NCI-H146 treated with DMSO at 0.1 percent for 48 hours (cell line): ENCODE results near the gene SETD9.

Experiments used
- DNase-seq: peaks from one replicate; lab custom pipeline; 2025; ENCODE audit not compliant: unreplicated experiment; lab: John Stamatoyannopoulos, UW

Gene SETD9

DNA sequence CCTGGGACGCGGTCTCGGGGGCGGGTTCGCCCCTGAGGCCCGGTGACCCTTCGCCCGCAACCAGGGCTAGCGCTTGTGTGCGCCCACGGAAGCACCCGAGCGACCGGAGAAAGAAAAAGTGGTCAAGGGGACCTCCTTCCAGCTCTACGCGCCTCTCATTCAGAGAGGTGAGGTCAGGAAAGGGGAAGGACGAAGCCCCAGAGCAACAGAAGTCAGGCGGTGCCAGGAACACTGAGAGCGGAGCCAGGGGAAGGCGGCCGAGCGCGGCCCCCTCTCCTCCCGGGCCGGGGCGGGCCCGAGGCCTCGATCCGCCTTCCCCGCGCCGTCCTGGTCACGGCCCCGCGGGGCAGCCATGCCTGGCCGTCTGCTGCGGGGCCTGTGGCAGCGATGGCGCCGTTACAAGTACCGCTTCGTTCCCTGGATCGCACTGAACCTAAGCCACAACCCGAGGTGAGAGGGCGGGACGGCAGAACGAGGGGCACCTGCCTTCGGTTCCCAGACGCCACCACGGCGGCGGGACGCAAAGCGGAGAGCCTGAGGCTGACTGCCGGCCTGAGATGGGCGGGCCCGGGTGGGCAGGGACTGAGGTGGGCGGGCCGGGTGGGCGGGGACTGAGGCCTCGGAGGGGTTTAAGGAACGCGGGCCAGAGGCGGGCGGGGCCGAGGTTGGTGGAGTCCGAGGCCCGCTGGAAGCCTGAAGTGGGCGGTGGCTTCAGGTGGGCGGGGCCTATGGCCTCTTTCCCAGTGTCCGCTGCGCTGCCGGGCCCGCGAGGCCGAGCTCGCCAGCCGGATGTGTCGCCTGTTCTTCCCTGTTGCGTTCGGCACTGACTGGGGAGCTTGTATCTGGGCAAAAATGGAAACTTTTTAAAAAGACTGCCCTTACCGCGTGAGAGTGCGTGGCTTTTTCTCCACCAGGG lies at the start of gene SETD9:
SETD9 (plus strand) TSS at position 303 of the 916 bp plus-strand sequence; CDS start at position 353, 50 bp downstream.
- peak; percentile 94 for DNase-seq

DNA sequence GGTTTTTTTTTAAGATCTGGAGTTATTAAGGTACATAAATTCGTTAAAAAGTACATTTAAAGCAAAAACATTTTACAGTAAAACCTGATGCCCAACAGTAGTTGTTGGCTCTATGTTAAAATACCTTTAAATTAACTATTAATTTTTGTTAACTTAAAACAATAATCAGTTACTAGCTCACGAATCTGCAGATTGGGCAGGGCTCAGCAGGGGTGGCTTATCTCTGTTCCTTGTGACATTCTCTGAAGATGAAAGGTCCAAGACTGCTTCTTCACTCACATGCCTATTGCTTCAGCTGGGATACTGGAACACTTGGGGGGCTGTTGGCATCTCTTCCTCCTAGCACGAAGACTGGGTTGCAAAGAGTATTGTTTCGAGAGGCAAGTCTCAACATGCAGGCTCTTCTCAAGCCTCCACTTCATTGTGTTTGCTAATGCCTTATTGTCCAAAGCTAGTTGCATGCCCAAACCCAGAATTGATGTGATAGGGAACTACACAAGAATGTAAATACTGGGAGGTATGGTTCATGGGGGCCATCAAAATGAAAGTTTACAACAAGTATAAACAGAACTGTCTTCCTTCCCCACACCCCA lies 47.4 kb upstream of the SETD9 start:
- no peak for DNase-seq

- DNase-seq, result no peak
Observed at GRCh38 chr5:56862909-56863308, 46.5 kb upstream of the SETD9 start.

- DNase-seq, result no peak
Observed at GRCh38 chr5:56871777-56872176, 37.6 kb upstream of the SETD9 start.

GRCh38 chr5:56873056-56873455 lies 36.3 kb upstream of the SETD9 start:
- DNase-seq, result no peak

DNA sequence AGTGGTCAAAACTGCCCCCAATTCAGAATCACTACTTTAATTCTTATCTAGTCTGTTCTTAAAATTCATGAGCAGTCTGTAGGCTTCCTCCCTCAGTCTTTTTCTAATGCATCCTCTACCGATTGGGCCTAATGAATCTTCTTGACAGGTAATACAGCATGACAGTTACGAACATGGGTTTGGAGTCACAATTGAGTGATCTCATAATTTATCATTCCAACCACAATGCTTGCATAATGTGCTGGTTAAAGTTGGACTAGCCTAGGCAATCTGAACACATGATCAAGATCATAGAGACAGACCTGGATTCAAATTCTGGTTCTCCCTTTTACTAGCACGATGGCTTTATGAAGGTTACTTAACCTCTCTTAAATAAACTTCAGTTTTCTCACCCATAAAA lies 33.1 kb upstream of the SETD9 start:
- no peak for DNase-seq

DNA sequence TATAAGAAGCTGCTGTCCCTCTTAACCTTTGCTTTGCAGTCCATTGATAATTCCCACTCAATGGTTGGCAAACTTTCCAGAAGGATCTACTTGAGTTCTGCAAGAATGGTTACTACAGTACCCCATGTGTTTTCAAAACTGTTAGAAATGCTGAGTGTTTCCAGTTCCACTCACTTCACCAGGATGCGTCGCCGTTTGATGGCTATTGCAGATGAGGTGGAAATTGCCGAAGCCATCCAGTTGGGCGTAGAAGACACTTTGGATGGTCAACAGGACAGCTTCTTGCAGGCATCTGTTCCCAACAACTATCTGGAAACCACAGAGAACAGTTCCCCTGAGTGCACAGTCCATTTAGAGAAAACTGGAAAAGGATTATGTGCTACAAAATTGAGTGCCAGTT lies 27.8 kb upstream of the SETD9 start:
- no peak for DNase-seq

- DNase-seq, result no peak
Observed at GRCh38 chr5:56893251-56893951, 16.0 kb upstream of the SETD9 start.

DNA sequence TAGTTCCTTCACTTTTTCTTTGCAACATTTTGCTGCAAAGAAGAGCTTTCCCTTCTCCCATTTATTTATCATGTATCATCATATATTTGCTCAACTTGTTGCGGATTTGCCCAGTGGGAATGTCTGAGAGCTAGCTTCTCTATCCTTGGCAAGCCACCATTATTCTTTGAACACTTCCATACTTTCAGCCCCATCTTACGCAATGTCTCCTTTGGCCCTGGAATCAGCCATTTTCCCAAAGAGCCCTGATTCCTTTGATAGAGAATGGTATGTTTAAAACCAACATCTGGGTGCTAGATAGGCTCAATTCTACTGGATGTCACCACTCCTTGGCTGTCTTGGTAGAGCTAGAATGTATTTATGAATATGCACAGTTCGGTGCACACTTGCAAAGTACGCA lies 12.6 kb upstream of the SETD9 start:
- DNase-seq, result no peak

GRCh38 chr5:56898213-56898612 lies 11.2 kb upstream of the SETD9 start:
- DNase-seq, result no peak

DNA sequence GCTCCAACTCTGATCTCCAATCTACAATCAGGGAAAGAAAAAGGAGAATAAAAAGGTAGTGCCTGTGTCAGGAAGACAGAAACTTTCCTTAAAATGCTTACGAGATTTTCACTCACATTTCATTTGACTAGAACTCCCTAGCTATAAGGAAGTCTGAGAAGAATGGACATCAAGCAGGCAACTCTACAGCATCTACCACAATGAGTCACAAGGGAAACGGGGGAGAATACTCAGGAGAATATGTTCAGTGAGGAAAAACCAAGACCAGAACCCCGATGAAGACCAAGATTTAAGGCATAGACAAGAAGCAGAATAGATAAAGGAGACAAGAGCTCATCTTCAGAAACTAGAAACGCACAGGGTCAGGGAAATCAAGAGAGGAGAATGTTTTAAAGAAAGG lies 9.0 kb upstream of the SETD9 start:
- no peak for DNase-seq

- DNase-seq, result peak; percentile 23
Observed at GRCh38 chr5:56900858-56901578, 8.4 kb upstream of the SETD9 start.

DNA sequence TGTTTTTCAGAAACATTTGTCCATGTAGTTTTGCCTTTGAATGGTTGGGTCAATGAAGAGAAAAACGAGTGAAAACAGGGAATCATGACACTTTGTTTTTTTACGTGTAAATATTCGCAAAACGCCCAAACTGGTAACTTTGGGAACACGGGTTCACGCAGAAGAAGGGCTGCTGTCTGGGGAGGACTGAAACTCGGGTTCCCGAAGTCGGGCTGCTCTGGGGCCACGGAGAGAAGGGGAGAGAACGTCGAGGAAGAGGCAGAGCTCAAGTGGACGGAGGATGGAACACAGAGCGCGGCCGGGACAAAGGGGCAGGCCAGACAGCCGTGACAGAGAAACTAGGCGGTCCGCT lies 478 bp upstream of the SETD9 start:
- no peak for DNase-seq

- DNase-seq, result peak; percentile 57
Observed at GRCh38 chr5:56910210-56910965, 992 bp downstream of the SETD9 start.

GRCh38 chr5:56913766-56914165 lies 4.4 kb downstream of the SETD9 start:
- no peak for DNase-seq

DNA sequence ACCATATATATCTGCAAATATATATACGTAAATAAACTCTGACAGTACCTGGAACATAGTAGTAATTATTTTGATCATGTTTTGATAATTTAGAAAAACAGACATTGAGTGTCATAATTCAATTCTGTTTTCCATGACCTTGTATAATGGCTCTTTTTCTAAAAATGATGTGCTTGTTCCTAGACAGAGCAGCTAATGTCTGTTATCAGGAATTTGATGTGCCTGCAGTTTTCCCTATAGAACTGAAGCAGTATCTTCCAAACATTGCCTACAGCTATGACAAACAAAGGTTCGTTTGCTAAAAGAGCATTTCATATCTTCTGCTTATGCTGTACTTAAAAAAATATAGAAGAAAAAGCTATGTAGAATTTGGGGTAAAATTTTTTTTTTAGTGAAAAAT lies 5.3 kb downstream of the SETD9 start:
- DNase-seq, result no peak

GRCh38 chr5:56917534-56917933 lies 8.1 kb downstream of the SETD9 start:
- DNase-seq, result no peak

- DNase-seq, result no peak
Observed at GRCh38 chr5:56918054-56918453, 8.7 kb downstream of the SETD9 start.

- DNase-seq, result no peak
Observed at GRCh38 chr5:56919942-56920662, 10.7 kb downstream of the SETD9 start.

DNA sequence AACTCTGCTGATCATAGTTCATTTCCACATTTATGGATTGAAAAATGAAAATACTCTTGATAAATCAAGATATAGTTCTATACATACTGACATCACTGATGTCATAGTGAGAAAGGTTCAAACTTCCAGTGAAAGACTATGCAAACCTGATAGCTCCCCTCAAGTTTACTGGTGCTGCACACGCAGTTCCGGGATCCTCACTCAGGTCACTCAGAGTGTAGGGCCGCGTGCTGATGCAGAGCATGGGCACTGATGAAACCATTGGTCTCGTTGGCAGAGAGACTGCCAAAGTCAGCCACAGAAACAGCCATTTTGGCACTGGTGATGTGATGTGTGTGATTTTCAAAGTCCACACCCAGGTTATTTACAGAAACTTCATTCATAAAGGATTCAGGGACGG lies 13.5 kb downstream of the SETD9 start:
- DNase-seq, result no peak
